GM18909 (cell line): ENCODE measurements around the gene IMPG1.

Source experiments
- ATAC-seq: cut with Tn5 transposase; IDR thresholded peaks from one replicate; pipeline ENCODE4 v1.9.1; 2021; ENCODE audit warnings: mild to moderate bottlenecking; ENCODE audit not compliant: unreplicated experiment, poor library complexity

Gene IMPG1

GRCh38 chr6:76072562-76072961 is at the start of gene IMPG1:
TSS of gene IMPG1 (minus strand) at chr6:76072662. CDS start at chr6:76072488, 174 bp downstream.
- ATAC-seq = no peak

GRCh38 chr6:76120302-76120701 is 47.8 kb upstream of the IMPG1 start:
- no peak for ATAC-seq

GRCh38 chr6:76073281-76073680 is 819 bp upstream of the IMPG1 start:
- no peak for ATAC-seq

GRCh38 chr6:76057469-76057868 is 15.0 kb downstream of the IMPG1 start:
- ATAC-seq = no peak

- no peak for ATAC-seq
These were observed 20.1 kb downstream of the IMPG1 start for GRCh38 chr6:76052314-76052713.

GRCh38 chr6:76043690-76044089 is 28.8 kb downstream of the IMPG1 start:
- no peak for ATAC-seq

GRCh38 chr6:76035713-76036112 is 36.7 kb downstream of the IMPG1 start:
- no peak for ATAC-seq

- no peak for ATAC-seq
These were observed 46.4 kb downstream of the IMPG1 start for GRCh38 chr6:76026101-76026500.

- no peak for ATAC-seq
These were observed 57.6 kb downstream of the IMPG1 start for GRCh38 chr6:76014626-76015530.

GRCh38 chr6:76004202-76004601 is 68.3 kb downstream of the IMPG1 start:
- ATAC-seq = peak; percentile 54

- no peak for ATAC-seq
These were observed 68.8 kb downstream of the IMPG1 start for GRCh38 chr6:76003686-76004085.

- no peak for ATAC-seq
These were observed 69.3 kb downstream of the IMPG1 start for GRCh38 chr6:76003113-76003512.

- ATAC-seq = no peak
These were observed 71.8 kb downstream of the IMPG1 start for GRCh38 chr6:76000629-76001028.

GRCh38 chr6:75997696-75998095 is 74.8 kb downstream of the IMPG1 start:
- ATAC-seq = no peak

- no peak for ATAC-seq
These were observed 79.0 kb downstream of the IMPG1 start for GRCh38 chr6:75993236-75994162.

- ATAC-seq = no peak
These were observed 80.5 kb downstream of the IMPG1 start for GRCh38 chr6:75991941-75992340.

- ATAC-seq = no peak
These were observed 85.5 kb downstream of the IMPG1 start for GRCh38 chr6:75986935-75987334.

- ATAC-seq = no peak
These were observed 96.6 kb downstream of the IMPG1 start for GRCh38 chr6:75975904-75976303.

- ATAC-seq = no peak
These were observed 102.4 kb downstream of the IMPG1 start for GRCh38 chr6:75970093-75970492.

- ATAC-seq = no peak
These were observed 104.3 kb downstream of the IMPG1 start for GRCh38 chr6:75968143-75968542.

GRCh38 chr6:75963569-75963968 is 108.9 kb downstream of the IMPG1 start:
- ATAC-seq = no peak
